Lung (tissue), 12 donors: ENCODE measurements around the gene CYP2S1. TPM values are rescaled to one million over a fixed set of nuclear protein-coding genes. Genes with fewer than 3 reads are reported as not detected.

Experiments
- ATAC-seq: fragments of 200-7000 bp; cut with Tn5 transposase; one replicate; pipeline ENCODE4 v1.9.1; 2020; ENCODE audit warnings: moderate number of reproducible peaks; ENCODE audit not compliant: insufficient read depth, low FRiP score
- DNase-seq, 3 donors: peaks; one replicate each; pipeline ENCODE4 v3.0.0-alpha.2; 2013 to 2017
- H3K27ac ChIP-seq, 2 donors: one replicate each; pipeline ENCODE4 v1.5.1; 2013; ENCODE audit warnings: mild to moderate bottlenecking in 2 of 2, moderate library complexity in 2 of 2, control low read depth in 1 of 2, inconsistent platforms in 1 of 2, low read depth in 1 of 2, low read length in 1 of 2
- H3K27me3 ChIP-seq, 3 donors: one replicate each; pipeline ENCODE4 v1.5.1; 2013; ENCODE audit warnings: low read length in 2 of 3; ENCODE audit not compliant: control insufficient read depth in 3 of 3, insufficient read depth in 3 of 3
- H3K36me3 ChIP-seq, 4 donors: one replicate each; pipeline ENCODE4 v1.5.1; 2013; ENCODE audit warnings: low read length in 4 of 4, mild to moderate bottlenecking in 1 of 4, moderate library complexity in 1 of 4; ENCODE audit not compliant: control insufficient read depth in 4 of 4, insufficient read depth in 4 of 4
- H3K4me1 ChIP-seq, 5 donors: one replicate each; pipeline ENCODE4 v1.5.1; 2013; ENCODE audit warnings: low read length in 5 of 5, mild to moderate bottlenecking in 2 of 5, moderate library complexity in 1 of 5; ENCODE audit not compliant: control insufficient read depth in 5 of 5, insufficient read depth in 5 of 5
- H3K4me3 ChIP-seq: one replicate; pipeline ENCODE4 v1.5.1; 2013; ENCODE audit warnings: mild to moderate bottlenecking, control low read depth, moderate library complexity
- H3K9ac ChIP-seq, 2 donors: one replicate each; pipeline ENCODE4 v1.5.1; 2013; ENCODE audit warnings: low read length in 2 of 2, control low read depth in 1 of 2; ENCODE audit not compliant: insufficient read depth in 1 of 2
- H3K9me3 ChIP-seq, 4 donors: one replicate each; pipeline ENCODE4 v1.5.1; 2013; ENCODE audit warnings: low read length in 3 of 4, mild to moderate bottlenecking in 1 of 4, moderate library complexity in 1 of 4; ENCODE audit not compliant: control insufficient read depth in 4 of 4, insufficient read depth in 3 of 4
- CTCF ChIP-seq: IDR thresholded peaks from 2 replicates; pipeline ENCODE4 v1.5.1; 2012; ENCODE audit warnings: mild to moderate bottlenecking; ENCODE audit errors: control extremely low read depth, extremely low read depth
- WGBS, 2 donors: extraction: QIAGEN DNeasy Blood & Tissue Kit; methylation state at CpG; one replicate each; pipeline ENCODE4 v1.1.7; 2013; 5-methylcytosine and 5-hydroxymethylcytosine counted together
- polyA plus RNA-seq, 2 donors: library from polyadenylated mRNA; stranded (reverse); fragments of 200-250 nt; gene quantifications; one replicate each; pipeline ENCODE4 v1.2.1, GENCODE V29; 2013
- total RNA-seq, 2 donors: library from RNA; depleted of rRNA in 1 of 2; stranded (reverse); fragments of >200 nt in 1 of 2; gene quantifications; one replicate each; pipeline ENCODE4 v1.2.1, GENCODE V29; 2014 to 2021
- donor health status: control.
- donor health status: control.
- donor health status: Bipolar disorder and iron deficiency.
- donor health status: healthy.
- donor health status: DM: yes; HTN: yes; CAD: no.

Gene CYP2S1
- total and polyA plus RNA-seq, 4 donors = 5.2 to 13.2 (median 7.5) TPM

GRCh38 chr19:41244117-41244516 is 51.1 kb downstream of the CYP2S1 start:
- DNase-seq (no peak), ATAC-seq (no peak)
- Histone ChIP-seq H3K27me3 (no peaks in the 10 kb centered on the region), H3K9ac (no peak overlapping the region), H3K4me3 (no peak overlapping the region), H3K36me3 (peaks cover 0 to 32% (median 23%) of the 10 kb centered on the region in 4 donors), H3K27ac (no peak overlapping the region), H3K9me3 (no peaks in the 10 kb centered on the region), H3K4me1 (peaks cover 0 to 2% (median 0%) of the 10 kb centered on the region in 5 donors)
- 91% methylated on average over 4 of the region's 4 CpGs for WGBS, 2 donors
- no peak for TF ChIP-seq CTCF

- TF ChIP-seq CTCF = no peak
- no peak overlapping the region for H3K4me3 ChIP-seq
- H3K9ac ChIP-seq = no peak overlapping the region
- 91 to 93% methylated on average over 3 of the region's 3 CpGs for WGBS, 2 donors
- ATAC-seq (no peak), DNase-seq (no peak)
- H3K36me3 ChIP-seq = peaks cover 0 to 34% (median 24%) of the 10 kb centered on the region in 4 donors
- H3K4me1 ChIP-seq = no peaks in the 10 kb centered on the region
- H3K9me3 ChIP-seq = no peaks in the 10 kb centered on the region
- no peaks in the 10 kb centered on the region for H3K27me3 ChIP-seq
- H3K27ac ChIP-seq = no peak overlapping the region
Measured at GRCh38 chr19:41245843-41246242, 52.8 kb downstream of the CYP2S1 start.

GRCh38 chr19:41248895-41249294 is 55.9 kb downstream of the CYP2S1 start:
- Histone ChIP-seq H3K4me3 (no peak overlapping the region), H3K9me3 (no peaks in the 10 kb centered on the region), H3K27ac (no peak overlapping the region), H3K9ac (no peak overlapping the region), H3K4me1 (no peaks in the 10 kb centered on the region), H3K36me3 (peaks cover 0 to 39% (median 22%) of the 10 kb centered on the region in 4 donors), H3K27me3 (no peaks in the 10 kb centered on the region)
- TF ChIP-seq CTCF = no peak
- no peak for ATAC-seq
- WGBS, 2 donors = 88 to 90% methylated on average over 4 of the region's 4 CpGs
- DNase-seq = no peak

GRCh38 chr19:41249707-41250423 is 56.8 kb downstream of the CYP2S1 start:
- ATAC-seq = no peak
- Histone ChIP-seq H3K36me3 (peaks cover 0 to 36% (median 23%) of the 10 kb centered on the region in 4 donors), H3K9ac (no peak overlapping the region), H3K27ac (no peak overlapping the region), H3K4me1 (no peaks in the 10 kb centered on the region), H3K4me3 (no peak overlapping the region), H3K9me3 (no peaks in the 10 kb centered on the region), H3K27me3 (no peaks in the 10 kb centered on the region)
- no peak for TF ChIP-seq CTCF
- DNase-seq = no peak
- 88 to 93% methylated on average over 9 of the region's 9 CpGs for WGBS, 2 donors
